Colonic mucosa (tissue), 4 donors: ENCODE results near the gene CCSAP. TPM values are rescaled to one million over a fixed set of nuclear protein-coding genes. Genes with fewer than 3 reads are reported as not detected.

ENCODE experiments used
- DNase-seq: peaks from one replicate; pipeline ENCODE4 v3.0.0-alpha.2; 2020
- H3K27ac ChIP-seq: fragments of 200-600 bp; one replicate; pipeline ENCODE4 v1.8.0; 2021
- H3K27me3 ChIP-seq: fragments of 200-600 bp; one replicate; pipeline ENCODE4 v1.8.0; 2021
- H3K36me3 ChIP-seq: fragments of 200-600 bp; one replicate; pipeline ENCODE4 v1.8.0; 2021
- H3K4me1 ChIP-seq: fragments of 200-600 bp; one replicate; pipeline ENCODE4 v1.8.0; 2021; ENCODE audit warnings: mild to moderate bottlenecking
- H3K4me3 ChIP-seq: fragments of 200-600 bp; one replicate; pipeline ENCODE4 v1.8.0; 2021
- H3K9ac ChIP-seq, 2 donors: one replicate each; pipeline ENCODE4 v1.7.0; 2013; ENCODE audit warnings: control low read depth in 2 of 2, low read depth in 2 of 2, low read length in 2 of 2
- H3K9me3 ChIP-seq: fragments of 200-600 bp; one replicate; pipeline ENCODE4 v1.8.0; 2021
- intact Hi-C: fragments of 100-400 bp; cut with DNase I; formaldehyde crosslinking; loops from one replicate; pipeline ENCODE4 v1.14.1; 2022
- total RNA-seq, 2 donors: library from RNA; stranded (reverse); fragmentation: NEBNext Ultra II Directional in 1 of 2; extraction: Animal tissue kit (Norgen Biotek cat#: 25700) in 1 of 2; gene quantifications; one replicate each; pipeline ENCODE4 v1.2.1, GENCODE V29; 2021
- TF ChIP-seq, protein P1 (sequence below): fragments of 200-600 bp; IDR thresholded peaks from one replicate; pipeline ENCODE4 v1.8.0; 2022; ENCODE audit warnings: antibody characterized with exemption, mild to moderate bottlenecking
- donor health status: healthy.
- donor health status: DM: no; HTN: no; CAD: no.
- donor health status: DM: no; HTN: no; CAD: no.

The CCSAP gene
- total RNA-seq, 2 donors from 2014 or later: 5.2 to 6.2 TPM

DNA sequence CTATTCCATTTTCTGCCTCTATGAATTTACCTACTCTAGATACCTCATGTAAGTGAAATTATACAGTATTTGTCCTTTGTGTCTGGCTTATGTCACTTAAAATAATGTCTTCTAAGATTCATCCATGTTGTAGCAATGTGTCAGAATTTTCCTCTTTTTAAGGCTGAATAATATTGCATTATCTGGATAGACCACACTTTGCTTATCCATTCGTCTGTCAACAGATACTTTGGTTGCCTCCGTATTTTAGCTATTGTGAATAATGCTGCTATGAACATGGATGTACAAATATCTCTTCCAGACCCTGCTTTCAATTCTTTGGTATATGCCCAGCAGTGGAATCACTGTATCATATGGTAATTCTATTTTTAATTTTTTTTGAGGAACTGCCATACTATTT lies 10.1 kb upstream of the CCSAP start:
- no peak overlapping the region for H3K4me3 ChIP-seq
- intact Hi-C loops: no loop called here
- no peaks in the 10 kb centered on the region for H3K9me3 ChIP-seq
- TF ChIP-seq, protein P1, sequence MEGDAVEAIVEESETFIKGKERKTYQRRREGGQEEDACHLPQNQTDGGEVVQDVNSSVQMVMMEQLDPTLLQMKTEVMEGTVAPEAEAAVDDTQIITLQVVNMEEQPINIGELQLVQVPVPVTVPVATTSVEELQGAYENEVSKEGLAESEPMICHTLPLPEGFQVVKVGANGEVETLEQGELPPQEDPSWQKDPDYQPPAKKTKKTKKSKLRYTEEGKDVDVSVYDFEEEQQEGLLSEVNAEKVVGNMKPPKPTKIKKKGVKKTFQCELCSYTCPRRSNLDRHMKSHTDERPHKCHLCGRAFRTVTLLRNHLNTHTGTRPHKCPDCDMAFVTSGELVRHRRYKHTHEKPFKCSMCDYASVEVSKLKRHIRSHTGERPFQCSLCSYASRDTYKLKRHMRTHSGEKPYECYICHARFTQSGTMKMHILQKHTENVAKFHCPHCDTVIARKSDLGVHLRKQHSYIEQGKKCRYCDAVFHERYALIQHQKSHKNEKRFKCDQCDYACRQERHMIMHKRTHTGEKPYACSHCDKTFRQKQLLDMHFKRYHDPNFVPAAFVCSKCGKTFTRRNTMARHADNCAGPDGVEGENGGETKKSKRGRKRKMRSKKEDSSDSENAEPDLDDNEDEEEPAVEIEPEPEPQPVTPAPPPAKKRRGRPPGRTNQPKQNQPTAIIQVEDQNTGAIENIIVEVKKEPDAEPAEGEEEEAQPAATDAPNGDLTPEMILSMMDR: no peak
- H3K27ac ChIP-seq: no peak overlapping the region
- no peak overlapping the region for H3K9ac ChIP-seq
- no peaks in the 10 kb centered on the region for H3K27me3 ChIP-seq
- H3K4me1 ChIP-seq: no peaks in the 10 kb centered on the region
- no peak for DNase-seq
- no peaks in the 10 kb centered on the region for H3K36me3 ChIP-seq

DNA sequence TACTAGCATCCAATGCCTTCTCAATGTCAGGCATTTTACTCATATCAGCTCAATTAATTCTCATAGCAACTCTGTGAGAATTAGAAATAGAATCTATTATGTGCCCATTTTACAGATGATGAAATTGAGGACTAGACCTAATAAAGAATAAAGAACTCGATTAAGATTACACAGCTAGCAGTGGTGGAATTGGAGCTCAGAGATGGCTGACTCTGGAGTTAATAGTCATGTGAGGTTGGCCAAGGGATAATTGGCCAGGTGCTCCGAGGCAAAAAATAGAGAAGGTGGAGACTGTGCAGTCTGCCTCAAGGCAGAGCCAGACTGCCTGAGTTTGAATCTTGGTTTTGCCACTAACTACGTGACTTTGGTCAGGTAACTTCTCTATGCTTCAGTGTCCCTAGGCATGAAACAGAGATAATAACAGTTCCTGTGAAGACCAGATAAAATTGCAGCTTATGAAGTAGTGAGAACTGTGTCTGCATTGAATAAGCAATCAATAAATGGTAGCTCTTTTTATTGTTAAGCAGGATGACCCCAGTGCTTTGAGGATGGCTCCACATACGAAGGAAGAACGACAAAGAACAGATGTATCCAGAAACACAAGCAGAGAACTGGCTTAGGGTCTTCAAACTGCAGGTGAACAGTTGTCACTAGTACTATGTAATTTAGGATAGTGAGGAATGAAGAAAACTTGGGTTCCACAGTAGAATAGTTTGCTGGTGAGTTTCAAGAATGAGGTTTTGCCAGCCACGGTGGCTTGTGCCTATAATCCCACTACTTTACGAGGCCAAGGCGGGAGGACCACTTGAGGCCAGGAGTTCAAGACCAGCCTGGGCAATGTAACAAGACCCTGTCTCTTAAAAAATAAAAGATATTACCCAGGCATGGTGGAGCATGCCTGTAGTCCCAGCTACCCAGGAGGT lies 6.9 kb upstream of the CCSAP start:
- H3K36me3 ChIP-seq: no peaks in the 10 kb centered on the region
- intact Hi-C loops: no loop called here
- H3K27ac ChIP-seq: no peak overlapping the region
- TF ChIP-seq, protein P1: no peak
- no peak overlapping the region for H3K4me3 ChIP-seq
- H3K9ac ChIP-seq: no peak overlapping the region
- no peak for DNase-seq
- no peaks in the 10 kb centered on the region for H3K27me3 ChIP-seq
- H3K9me3 ChIP-seq: no peaks in the 10 kb centered on the region
- no peaks in the 10 kb centered on the region for H3K4me1 ChIP-seq

DNA sequence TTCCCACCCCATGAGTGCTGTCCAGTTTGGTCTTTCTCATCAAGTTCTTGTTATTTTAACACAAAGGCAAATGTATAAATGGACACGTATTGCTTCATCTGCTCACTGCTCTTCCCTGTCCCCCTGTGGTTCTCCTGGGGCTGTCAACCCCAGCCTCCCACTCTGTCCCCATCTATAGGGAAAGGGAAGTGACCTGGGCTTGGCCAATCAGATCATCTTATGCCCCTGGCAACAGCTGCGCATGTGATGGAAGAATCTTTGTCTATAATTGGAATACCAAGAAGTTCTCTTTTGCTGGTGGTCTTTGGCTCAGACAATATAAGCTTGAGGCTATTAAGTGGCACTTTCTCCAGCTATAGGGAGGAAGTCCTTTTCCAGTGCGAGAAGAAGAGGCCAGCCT lies 4.7 kb upstream of the CCSAP start:
- intact Hi-C loops: no loop called here
- Histone ChIP-seq H3K36me3 (no peaks in the 10 kb centered on the region), H3K27me3 (no peaks in the 10 kb centered on the region), H3K9ac (no peak overlapping the region), H3K9me3 (no peaks in the 10 kb centered on the region), H3K4me3 (no peak overlapping the region), H3K27ac (no peak overlapping the region), H3K4me1 (no peaks in the 10 kb centered on the region)
- no peak for DNase-seq
- TF ChIP-seq, protein P1: no peak

DNA sequence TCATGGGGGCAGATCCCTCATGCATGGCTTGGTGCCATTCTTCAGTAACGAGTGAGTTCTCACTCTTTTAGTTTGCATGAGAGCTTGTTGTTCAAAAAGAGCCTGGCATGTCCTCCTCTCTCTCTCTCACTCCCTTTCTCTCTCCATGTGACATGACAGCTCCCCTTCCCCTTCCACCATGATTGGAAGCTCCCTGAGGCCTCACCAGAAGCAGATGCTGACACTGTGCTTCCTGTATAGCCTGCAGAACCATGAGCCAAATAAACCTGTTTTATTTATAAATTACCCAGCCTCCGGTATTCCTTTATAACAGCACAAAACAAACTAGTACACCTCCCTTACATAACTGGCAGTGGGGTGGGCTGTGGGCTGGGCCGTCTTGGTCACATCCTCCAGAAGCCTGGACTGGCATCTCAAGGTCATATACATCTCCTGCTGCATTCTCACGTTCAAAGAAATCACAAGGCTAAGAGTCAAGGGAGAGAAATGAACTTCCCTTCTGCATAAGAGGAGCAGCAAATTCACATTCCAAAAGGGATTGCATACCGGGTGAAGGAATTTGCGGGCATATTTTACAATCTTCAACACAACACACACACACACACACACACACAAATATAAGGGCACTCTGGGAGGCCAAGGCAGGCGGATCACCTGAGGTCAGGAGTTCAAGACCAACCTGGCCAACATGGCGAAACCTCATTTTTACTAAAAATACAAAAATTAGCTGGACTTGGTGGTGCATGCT lies 2.3 kb upstream of the CCSAP start:
- Histone ChIP-seq H3K4me3 (no peak overlapping the region), H3K36me3 (no peaks in the 10 kb centered on the region), H3K9me3 (no peaks in the 10 kb centered on the region), H3K27ac (no peak overlapping the region), H3K4me1 (no peaks in the 10 kb centered on the region), H3K27me3 (no peaks in the 10 kb centered on the region), H3K9ac (no peak overlapping the region)
- TF ChIP-seq, protein P1: no peak
- no peak for DNase-seq
- intact Hi-C loops: loop anchor here (5.0 kb wide), 1 partner anchor 68 kb away; no protein-coding TSS in a partner anchor

DNA sequence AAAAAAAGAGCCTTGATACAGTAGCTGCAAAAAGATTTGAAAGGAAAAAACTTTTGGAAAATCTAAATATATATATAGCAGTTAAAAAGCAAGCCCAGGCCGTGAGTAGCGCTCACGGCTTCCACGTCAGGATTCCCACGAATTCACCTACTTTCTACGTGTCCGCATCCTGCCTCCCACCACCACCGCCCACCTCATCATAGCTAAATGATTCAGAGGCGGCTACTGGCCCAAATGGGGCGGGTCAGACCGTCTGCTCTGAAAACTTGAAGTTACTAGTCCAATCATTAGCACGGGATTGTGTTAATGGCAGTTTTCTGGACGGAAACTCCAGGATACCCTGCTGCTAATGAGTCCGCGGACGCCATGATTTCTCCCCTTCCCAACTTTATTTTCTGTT lies 1.3 kb upstream of the CCSAP start:
- Histone ChIP-seq H3K27me3 (no peaks in the 10 kb centered on the region), H3K4me1 (no peaks in the 10 kb centered on the region), H3K4me3 (peak overlapping the region; percentile 82), H3K9ac (no peak overlapping the region), H3K27ac (no peak overlapping the region), H3K9me3 (no peaks in the 10 kb centered on the region), H3K36me3 (no peaks in the 10 kb centered on the region)
- intact Hi-C loops: loop anchor here (5.0 kb wide), 1 partner anchor 67 kb away; no protein-coding TSS in a partner anchor
- TF ChIP-seq, protein P1: no peak
- no peak for DNase-seq
